DND-41 (cell line): Measurements from ENCODE around the gene USP28.

Source experiments
- ATAC-seq: fragments of 200-7000 bp; cut with Tn5 transposase; 3 replicates; pipeline ENCODE4 v1.9.1; 2021; ENCODE audit warnings: low read depth; ENCODE audit not compliant: insufficient read depth
- DNase-seq: peaks from one replicate; pipeline ENCODE4 v3.0.0-alpha.2; 2020
- H2AFZ ChIP-seq: 2 replicates; pipeline ENCODE4 v1.6.0; 2012; ENCODE audit warnings: low read depth, low read length
- H3K27ac ChIP-seq: 2 replicates; pipeline ENCODE4 v1.5.1; 2012; ENCODE audit warnings: low read length, inconsistent platforms
- H3K27me3 ChIP-seq: fragments of 200-600 bp; sonication (generic); 2 replicates; pipeline ENCODE4 v1.6.0; 2012; ENCODE audit warnings: low read length, mild to moderate bottlenecking, inconsistent platforms; ENCODE audit not compliant: insufficient read depth, poor library complexity
- H3K36me3 ChIP-seq: 2 replicates; pipeline ENCODE4 v1.5.1; 2012; ENCODE audit warnings: low read length, inconsistent platforms; ENCODE audit not compliant: insufficient read depth
- H3K4me1 ChIP-seq: 2 replicates; pipeline ENCODE4 v1.5.1; 2012; ENCODE audit warnings: mild to moderate bottlenecking, low read length; ENCODE audit not compliant: insufficient read depth
- H3K4me2 ChIP-seq: 2 replicates; pipeline ENCODE4 v1.6.0; 2012; ENCODE audit warnings: mild to moderate bottlenecking, moderate library complexity, low read length, inconsistent platforms; ENCODE audit not compliant: insufficient read depth
- H3K4me3 ChIP-seq, 2 experiments: fragments of 200-600 bp in 1 of 2; shearing (Covaris generic) in 1 of 2; 2 replicates each; pipeline ENCODE4 v1.5.1; 2012 to 2016; ENCODE audit warnings: inconsistent platforms in 2 of 2, low read length in 2 of 2, mild to moderate bottlenecking in 2 of 2, low read depth in 1 of 2, moderate library complexity in 1 of 2
- H3K79me2 ChIP-seq: 2 replicates; pipeline ENCODE4 v1.6.0; 2012; ENCODE audit warnings: low read length, inconsistent platforms; ENCODE audit not compliant: insufficient read depth
- H3K9ac ChIP-seq: 2 replicates; pipeline ENCODE4 v1.6.0; 2012; ENCODE audit warnings: low read depth, mild to moderate bottlenecking, inconsistent platforms, low read length, moderate library complexity
- H3K9me3 ChIP-seq: 2 replicates; pipeline ENCODE4 v1.5.1; 2012; ENCODE audit warnings: low read length, moderate library complexity, mild to moderate bottlenecking, inconsistent platforms; ENCODE audit not compliant: insufficient read depth, severe bottlenecking
- H4K20me1 ChIP-seq: 2 replicates; pipeline ENCODE4 v1.6.0; 2012; ENCODE audit warnings: low read length; ENCODE audit not compliant: insufficient read depth
- EZH2 ChIP-seq: IDR thresholded peaks from 3 replicates; pipeline ENCODE4 v1.6.1; 2012; ENCODE audit warnings: borderline replicate concordance, low read depth, mild to moderate bottlenecking, moderate library complexity, low read length, inconsistent platforms; ENCODE audit not compliant: severe bottlenecking
- TF ChIP-seq, protein P1 (sequence below): IDR thresholded peaks from 2 replicates; pipeline ENCODE4 v1.5.1; 2012; ENCODE audit warnings: borderline replicate concordance, low read length, moderate library complexity, mild to moderate bottlenecking; ENCODE audit not compliant: poor library complexity, severe bottlenecking; ENCODE audit errors: extremely low read depth

The USP28 gene

DNA sequence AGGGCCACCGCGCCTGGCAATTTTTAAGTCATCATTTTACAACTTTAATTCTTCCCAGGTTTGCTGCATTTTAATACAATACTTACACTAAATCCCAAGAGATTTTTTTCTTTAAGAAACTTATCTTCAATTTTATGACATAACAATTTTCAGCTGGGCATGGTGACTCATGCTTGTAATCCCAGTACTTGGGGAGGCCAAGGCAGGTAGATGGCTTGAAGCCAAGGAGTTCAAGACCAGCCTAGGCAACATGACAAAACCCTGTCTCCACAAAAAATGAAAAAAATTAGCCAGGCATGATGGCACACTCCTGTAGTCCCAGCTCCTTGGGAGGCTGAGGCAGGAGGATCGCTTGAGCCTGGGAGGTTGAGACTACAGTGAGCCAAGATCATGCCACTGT, 56.9 kb downstream of the USP28 start:
- Histone ChIP-seq H3K4me3 (no peak overlapping the region), H3K27ac (no peak overlapping the region), H3K9me3 (no peaks in the 10 kb centered on the region), H3K79me2 (no peaks in the 10 kb centered on the region), H3K4me1 (no peaks in the 10 kb centered on the region), H3K4me2 (no peak overlapping the region), H3K27me3 (no peaks in the 10 kb centered on the region), H4K20me1 (no peaks in the 10 kb centered on the region), H2AFZ (no peak overlapping the region), H3K36me3 (peaks cover 38% of the 10 kb centered on the region), H3K9ac (no peak overlapping the region)
- ATAC-seq (no peak), DNase-seq (no peak)
- TF ChIP-seq EZH2, result no peak
- TF ChIP-seq, protein P1, sequence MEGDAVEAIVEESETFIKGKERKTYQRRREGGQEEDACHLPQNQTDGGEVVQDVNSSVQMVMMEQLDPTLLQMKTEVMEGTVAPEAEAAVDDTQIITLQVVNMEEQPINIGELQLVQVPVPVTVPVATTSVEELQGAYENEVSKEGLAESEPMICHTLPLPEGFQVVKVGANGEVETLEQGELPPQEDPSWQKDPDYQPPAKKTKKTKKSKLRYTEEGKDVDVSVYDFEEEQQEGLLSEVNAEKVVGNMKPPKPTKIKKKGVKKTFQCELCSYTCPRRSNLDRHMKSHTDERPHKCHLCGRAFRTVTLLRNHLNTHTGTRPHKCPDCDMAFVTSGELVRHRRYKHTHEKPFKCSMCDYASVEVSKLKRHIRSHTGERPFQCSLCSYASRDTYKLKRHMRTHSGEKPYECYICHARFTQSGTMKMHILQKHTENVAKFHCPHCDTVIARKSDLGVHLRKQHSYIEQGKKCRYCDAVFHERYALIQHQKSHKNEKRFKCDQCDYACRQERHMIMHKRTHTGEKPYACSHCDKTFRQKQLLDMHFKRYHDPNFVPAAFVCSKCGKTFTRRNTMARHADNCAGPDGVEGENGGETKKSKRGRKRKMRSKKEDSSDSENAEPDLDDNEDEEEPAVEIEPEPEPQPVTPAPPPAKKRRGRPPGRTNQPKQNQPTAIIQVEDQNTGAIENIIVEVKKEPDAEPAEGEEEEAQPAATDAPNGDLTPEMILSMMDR, result no peak

DNA sequence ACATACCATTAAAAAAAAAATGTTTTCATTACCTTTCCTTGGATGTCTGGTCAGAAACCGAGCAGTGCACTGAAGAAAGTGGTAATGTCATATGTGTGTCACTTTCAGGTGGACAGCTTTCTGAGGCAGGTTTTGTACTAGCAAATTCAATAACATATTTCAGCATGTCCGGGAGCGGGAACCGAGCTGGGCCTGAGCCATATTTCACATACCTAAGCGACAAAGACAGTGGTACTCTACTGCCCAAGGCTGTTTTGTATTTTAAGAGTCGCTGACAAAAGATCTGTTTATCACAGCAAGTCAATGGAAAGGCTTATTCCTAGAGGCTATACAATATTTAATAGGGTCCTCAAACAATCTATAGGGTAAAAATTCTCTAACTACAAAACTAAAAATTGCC, 57.7 kb downstream of the USP28 start:
- Histone ChIP-seq H3K36me3 (peaks cover 37% of the 10 kb centered on the region), H3K9ac (no peak overlapping the region), H3K79me2 (no peaks in the 10 kb centered on the region), H3K27me3 (no peaks in the 10 kb centered on the region), H3K27ac (no peak overlapping the region), H3K4me3 (no peak overlapping the region), H3K9me3 (no peaks in the 10 kb centered on the region), H3K4me1 (no peaks in the 10 kb centered on the region), H3K4me2 (no peak overlapping the region), H2AFZ (no peak overlapping the region), H4K20me1 (no peaks in the 10 kb centered on the region)
- DNase-seq (no peak), ATAC-seq (no peak)
- no peak for TF ChIP-seq EZH2
- TF ChIP-seq, protein P1, result no peak

DNA sequence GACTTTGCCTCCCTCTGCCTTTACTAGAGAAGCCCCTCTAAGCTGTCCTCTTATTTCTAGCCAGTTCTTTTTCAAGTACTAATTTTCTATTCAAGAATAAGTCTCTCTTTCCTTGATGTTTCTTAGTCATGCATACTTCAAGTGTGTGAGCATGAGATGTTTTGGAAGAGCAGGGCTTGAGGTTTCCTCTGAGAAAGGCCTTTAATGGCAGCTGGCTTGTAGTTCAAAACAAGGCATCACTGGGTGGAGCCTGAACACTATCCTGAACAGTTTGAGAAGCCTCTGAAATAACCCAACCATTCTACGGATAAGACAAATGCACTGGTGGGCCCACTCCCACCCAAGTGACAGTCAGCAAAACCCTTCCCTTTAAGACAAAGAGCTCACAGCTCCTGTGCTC, 58.2 kb downstream of the USP28 start:
- peaks cover 36% of the 10 kb centered on the region for H3K36me3 ChIP-seq
- no peak for ATAC-seq

More for the DNA sequence above, 58.2 kb downstream of the USP28 start:
- no peak overlapping the region for H3K9ac ChIP-seq
- H3K9me3 ChIP-seq, result no peaks in the 10 kb centered on the region
- TF ChIP-seq EZH2, result no peak
- TF ChIP-seq, protein P1, result no peak
- no peak overlapping the region for H3K4me3 ChIP-seq
- H3K4me2 ChIP-seq, result no peak overlapping the region
- DNase-seq, result no peak
- no peak overlapping the region for H2AFZ ChIP-seq
- no peaks in the 10 kb centered on the region for H3K79me2 ChIP-seq
- H3K4me1 ChIP-seq, result no peaks in the 10 kb centered on the region
- H4K20me1 ChIP-seq, result no peaks in the 10 kb centered on the region
- H3K27me3 ChIP-seq, result no peaks in the 10 kb centered on the region
- H3K27ac ChIP-seq, result no peak overlapping the region
